SK-N-SH treated with all-trans-retinoic acid at 6 μM for 48 hours (cell line): ENCODE results near the gene DBF4B.

Experiments used
- ATAC-seq: fragments of 200-7000 bp; cut with Tn5 transposase; 3 replicates; pipeline ENCODE4 v1.9.1; 2020; ENCODE audit warnings: mild to moderate bottlenecking, moderate library complexity
- ARNTL ChIP-seq: fragments of 450-650 bp; formaldehyde crosslinking; IDR thresholded peaks from 2 replicates; pipeline ENCODE4 v1.5.0; 2020; ENCODE audit warnings: low read depth, mild to moderate bottlenecking, moderate library complexity, borderline replicate concordance
- BACH2 ChIP-seq: fragments of 250-450 bp; sonication (Bioruptor Pico); IDR thresholded peaks from 2 replicates; pipeline ENCODE4 v1.9.0; 2021; ENCODE audit warnings: mild to moderate bottlenecking, borderline replicate concordance
- CSDC2 ChIP-seq: fragments of 250-450 bp; sonication (Bioruptor Pico); IDR thresholded peaks from 2 replicates; pipeline ENCODE4 v1.5.0; 2020; ENCODE audit warnings: mild to moderate bottlenecking, moderate library complexity
- ESRRG ChIP-seq: fragments of 250-450 bp; sonication (Bioruptor Pico); IDR thresholded peaks from 2 replicates; pipeline ENCODE4 v1.6.1; 2021; ENCODE audit warnings: mild to moderate bottlenecking
- GLIS3 ChIP-seq: fragments of 250-450 bp; sonication (Bioruptor Pico); IDR thresholded peaks from 2 replicates; pipeline ENCODE4 v1.5.0; 2020; ENCODE audit warnings: mild to moderate bottlenecking, moderate library complexity
- ISL1 ChIP-seq: fragments of 250-450 bp; sonication (Bioruptor Pico); IDR thresholded peaks from 2 replicates; pipeline ENCODE4 v2.1.2; 2022; ENCODE audit warnings: mild to moderate bottlenecking, moderate library complexity
- OSR1 ChIP-seq: fragments of 250-450 bp; sonication (Bioruptor Pico); IDR thresholded peaks from 2 replicates; pipeline ENCODE4 v1.8.0; 2022; ENCODE audit warnings: moderate library complexity, mild to moderate bottlenecking, inconsistent platforms
- PPARA ChIP-seq: fragments of 250-450 bp; sonication (Bioruptor Pico); IDR thresholded peaks from 2 replicates; pipeline ENCODE4 v1.5.0; 2020; ENCODE audit warnings: mild to moderate bottlenecking, borderline replicate concordance
- RARB ChIP-seq: fragments of 250-450 bp; sonication (Bioruptor Pico); IDR thresholded peaks from 2 replicates; pipeline ENCODE4 v1.8.0; 2021; ENCODE audit warnings: mild to moderate bottlenecking, moderate library complexity
- SNAI2 ChIP-seq: fragments of 250-450 bp; sonication (Bioruptor Pico); IDR thresholded peaks from 2 replicates; pipeline ENCODE4 v1.5.0; 2020; ENCODE audit warnings: mild to moderate bottlenecking, moderate library complexity
- ZFP3 ChIP-seq: fragments of 250-450 bp; sonication (Bioruptor Pico); IDR thresholded peaks from 2 replicates; pipeline ENCODE4 v1.5.0; 2020; ENCODE audit warnings: mild to moderate bottlenecking, moderate library complexity
- ZFP30 ChIP-seq: fragments of 450-650 bp; formaldehyde crosslinking; IDR thresholded peaks from 2 replicates; pipeline ENCODE4 v1.5.0; 2022; ENCODE audit warnings: mild to moderate bottlenecking, moderate library complexity
- ZNF565 ChIP-seq: fragments of 450-650 bp; formaldehyde crosslinking; conservative IDR thresholded peaks from 2 replicates; pipeline ENCODE4 v1.5.0; 2020; ENCODE audit warnings: low read depth, mild to moderate bottlenecking, moderate library complexity
- ZNF70 ChIP-seq: fragments of 450-650 bp; formaldehyde crosslinking; IDR thresholded peaks from 2 replicates; pipeline ENCODE4 v1.5.0; 2020; ENCODE audit warnings: mild to moderate bottlenecking, moderate library complexity
- TF ChIP-seq, protein P1 (sequence below): fragments of 250-450 bp; sonication (Bioruptor Pico); IDR thresholded peaks from 2 replicates; pipeline ENCODE4 v1.8.0; 2021; ENCODE audit warnings: low read depth, mild to moderate bottlenecking, moderate library complexity, borderline replicate concordance
- TF ChIP-seq, protein P2 (sequence below): fragments of 250-450 bp; sonication (Bioruptor Pico); IDR thresholded peaks from 2 replicates; pipeline ENCODE4 v1.5.1; 2021; ENCODE audit warnings: mild to moderate bottlenecking, moderate library complexity
- TF ChIP-seq, protein P3 (sequence below): fragments of 250-450 bp; sonication (Bioruptor Pico); IDR thresholded peaks from 2 replicates; pipeline ENCODE4 v1.5.1; 2020; ENCODE audit warnings: low read depth, mild to moderate bottlenecking, moderate library complexity
- TF ChIP-seq, protein P4 (sequence below): fragments of 250-450 bp; sonication (Bioruptor Pico); IDR thresholded peaks from 2 replicates; pipeline ENCODE4 v1.8.0; 2020; ENCODE audit warnings: mild to moderate bottlenecking, moderate library complexity, borderline replicate concordance
- TF ChIP-seq, protein P5 (sequence below): fragments of 250-450 bp; sonication (Bioruptor Pico); IDR thresholded peaks from 2 replicates; pipeline ENCODE4 v1.5.0; 2020; ENCODE audit warnings: mild to moderate bottlenecking, moderate library complexity

Gene DBF4B

DNA sequence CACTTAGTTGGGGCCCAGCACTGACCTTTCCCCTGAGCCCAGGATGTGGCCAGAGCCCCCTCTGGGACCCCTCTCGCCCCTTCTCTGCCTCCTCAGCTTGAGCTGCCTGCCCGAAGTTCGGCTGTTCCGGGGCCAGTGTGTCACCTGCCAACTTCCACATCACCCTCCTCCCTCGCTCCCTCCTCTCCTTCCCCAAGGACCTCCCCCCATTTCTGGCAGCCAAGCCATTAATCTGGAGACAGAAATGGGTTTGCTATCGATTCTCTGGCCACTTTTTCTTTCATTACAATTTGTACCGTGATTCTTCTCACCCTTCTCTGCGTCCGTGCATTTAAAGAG, 41.5 kb downstream of the DBF4B start:
- no peak for ATAC-seq
- TF ChIP-seq, protein P1, sequence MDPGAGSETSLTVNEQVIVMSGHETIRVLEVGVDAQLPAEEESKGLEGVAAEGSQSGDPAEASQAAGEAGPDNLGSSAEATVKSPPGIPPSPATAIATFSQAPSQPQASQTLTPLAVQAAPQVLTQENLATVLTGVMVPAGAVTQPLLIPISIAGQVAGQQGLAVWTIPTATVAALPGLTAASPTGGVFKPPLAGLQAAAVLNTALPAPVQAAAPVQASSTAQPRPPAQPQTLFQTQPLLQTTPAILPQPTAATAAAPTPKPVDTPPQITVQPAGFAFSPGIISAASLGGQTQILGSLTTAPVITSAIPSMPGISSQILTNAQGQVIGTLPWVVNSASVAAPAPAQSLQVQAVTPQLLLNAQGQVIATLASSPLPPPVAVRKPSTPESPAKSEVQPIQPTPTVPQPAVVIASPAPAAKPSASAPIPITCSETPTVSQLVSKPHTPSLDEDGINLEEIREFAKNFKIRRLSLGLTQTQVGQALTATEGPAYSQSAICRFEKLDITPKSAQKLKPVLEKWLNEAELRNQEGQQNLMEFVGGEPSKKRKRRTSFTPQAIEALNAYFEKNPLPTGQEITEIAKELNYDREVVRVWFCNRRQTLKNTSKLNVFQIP (CRISPR knock-in tag): no peak
- TF ChIP-seq OSR1 (CRISPR knock-in tag) (no peak), BACH2 (CRISPR knock-in tag) (no peak), SNAI2 (CRISPR knock-in tag) (no peak), ZFP30 (CRISPR knock-in tag) (no peak), GLIS3 (CRISPR knock-in tag) (no peak), PPARA (CRISPR knock-in tag) (no peak), ZNF70 (CRISPR knock-in tag) (no peak), ISL1 (CRISPR knock-in tag) (no peak), ARNTL (CRISPR knock-in tag) (no peak), ESRRG (CRISPR knock-in tag) (no peak), ZNF565 (no peak), RARB (CRISPR knock-in tag) (no peak), CSDC2 (CRISPR knock-in tag) (no peak)
- TF ChIP-seq, protein P2, sequence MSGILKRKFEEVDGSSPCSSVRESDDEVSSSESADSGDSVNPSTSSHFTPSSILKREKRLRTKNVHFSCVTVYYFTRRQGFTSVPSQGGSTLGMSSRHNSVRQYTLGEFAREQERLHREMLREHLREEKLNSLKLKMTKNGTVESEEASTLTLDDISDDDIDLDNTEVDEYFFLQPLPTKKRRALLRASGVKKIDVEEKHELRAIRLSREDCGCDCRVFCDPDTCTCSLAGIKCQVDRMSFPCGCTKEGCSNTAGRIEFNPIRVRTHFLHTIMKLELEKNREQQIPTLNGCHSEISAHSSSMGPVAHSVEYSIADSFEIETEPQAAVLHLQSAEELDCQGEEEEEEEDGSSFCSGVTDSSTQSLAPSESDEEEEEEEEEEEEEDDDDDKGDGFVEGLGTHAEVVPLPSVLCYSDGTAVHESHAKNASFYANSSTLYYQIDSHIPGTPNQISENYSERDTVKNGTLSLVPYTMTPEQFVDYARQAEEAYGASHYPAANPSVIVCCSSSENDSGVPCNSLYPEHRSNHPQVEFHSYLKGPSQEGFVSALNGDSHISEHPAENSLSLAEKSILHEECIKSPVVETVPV (CRISPR knock-in tag): no peak
- TF ChIP-seq, protein P3, sequence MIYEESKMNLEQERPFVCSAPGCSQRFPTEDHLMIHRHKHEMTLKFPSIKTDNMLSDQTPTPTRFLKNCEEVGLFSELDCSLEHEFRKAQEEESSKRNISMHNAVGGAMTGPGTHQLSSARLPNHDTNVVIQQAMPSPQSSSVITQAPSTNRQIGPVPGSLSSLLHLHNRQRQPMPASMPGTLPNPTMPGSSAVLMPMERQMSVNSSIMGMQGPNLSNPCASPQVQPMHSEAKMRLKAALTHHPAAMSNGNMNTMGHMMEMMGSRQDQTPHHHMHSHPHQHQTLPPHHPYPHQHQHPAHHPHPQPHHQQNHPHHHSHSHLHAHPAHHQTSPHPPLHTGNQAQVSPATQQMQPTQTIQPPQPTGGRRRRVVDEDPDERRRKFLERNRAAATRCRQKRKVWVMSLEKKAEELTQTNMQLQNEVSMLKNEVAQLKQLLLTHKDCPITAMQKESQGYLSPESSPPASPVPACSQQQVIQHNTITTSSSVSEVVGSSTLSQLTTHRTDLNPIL (CRISPR knock-in tag): no peak
- TF ChIP-seq, protein P4, sequence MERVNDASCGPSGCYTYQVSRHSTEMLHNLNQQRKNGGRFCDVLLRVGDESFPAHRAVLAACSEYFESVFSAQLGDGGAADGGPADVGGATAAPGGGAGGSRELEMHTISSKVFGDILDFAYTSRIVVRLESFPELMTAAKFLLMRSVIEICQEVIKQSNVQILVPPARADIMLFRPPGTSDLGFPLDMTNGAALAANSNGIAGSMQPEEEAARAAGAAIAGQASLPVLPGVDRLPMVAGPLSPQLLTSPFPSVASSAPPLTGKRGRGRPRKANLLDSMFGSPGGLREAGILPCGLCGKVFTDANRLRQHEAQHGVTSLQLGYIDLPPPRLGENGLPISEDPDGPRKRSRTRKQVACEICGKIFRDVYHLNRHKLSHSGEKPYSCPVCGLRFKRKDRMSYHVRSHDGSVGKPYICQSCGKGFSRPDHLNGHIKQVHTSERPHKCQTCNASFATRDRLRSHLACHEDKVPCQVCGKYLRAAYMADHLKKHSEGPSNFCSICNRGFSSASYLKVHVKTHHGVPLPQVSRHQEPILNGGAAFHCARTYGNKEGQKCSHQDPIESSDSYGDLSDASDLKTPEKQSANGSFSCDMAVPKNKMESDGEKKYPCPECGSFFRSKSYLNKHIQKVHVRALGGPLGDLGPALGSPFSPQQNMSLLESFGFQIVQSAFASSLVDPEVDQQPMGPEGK (CRISPR knock-in tag): no peak
- TF ChIP-seq, protein P5, sequence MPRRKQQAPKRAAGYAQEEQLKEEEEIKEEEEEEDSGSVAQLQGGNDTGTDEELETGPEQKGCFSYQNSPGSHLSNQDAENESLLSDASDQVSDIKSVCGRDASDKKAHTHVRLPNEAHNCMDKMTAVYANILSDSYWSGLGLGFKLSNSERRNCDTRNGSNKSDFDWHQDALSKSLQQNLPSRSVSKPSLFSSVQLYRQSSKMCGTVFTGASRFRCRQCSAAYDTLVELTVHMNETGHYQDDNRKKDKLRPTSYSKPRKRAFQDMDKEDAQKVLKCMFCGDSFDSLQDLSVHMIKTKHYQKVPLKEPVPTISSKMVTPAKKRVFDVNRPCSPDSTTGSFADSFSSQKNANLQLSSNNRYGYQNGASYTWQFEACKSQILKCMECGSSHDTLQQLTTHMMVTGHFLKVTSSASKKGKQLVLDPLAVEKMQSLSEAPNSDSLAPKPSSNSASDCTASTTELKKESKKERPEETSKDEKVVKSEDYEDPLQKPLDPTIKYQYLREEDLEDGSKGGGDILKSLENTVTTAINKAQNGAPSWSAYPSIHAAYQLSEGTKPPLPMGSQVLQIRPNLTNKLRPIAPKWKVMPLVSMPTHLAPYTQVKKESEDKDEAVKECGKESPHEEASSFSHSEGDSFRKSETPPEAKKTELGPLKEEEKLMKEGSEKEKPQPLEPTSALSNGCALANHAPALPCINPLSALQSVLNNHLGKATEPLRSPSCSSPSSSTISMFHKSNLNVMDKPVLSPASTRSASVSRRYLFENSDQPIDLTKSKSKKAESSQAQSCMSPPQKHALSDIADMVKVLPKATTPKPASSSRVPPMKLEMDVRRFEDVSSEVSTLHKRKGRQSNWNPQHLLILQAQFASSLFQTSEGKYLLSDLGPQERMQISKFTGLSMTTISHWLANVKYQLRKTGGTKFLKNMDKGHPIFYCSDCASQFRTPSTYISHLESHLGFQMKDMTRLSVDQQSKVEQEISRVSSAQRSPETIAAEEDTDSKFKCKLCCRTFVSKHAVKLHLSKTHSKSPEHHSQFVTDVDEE (CRISPR knock-in tag): no peak
- TF ChIP-seq, all 23 proteins: peak for 0

DNA sequence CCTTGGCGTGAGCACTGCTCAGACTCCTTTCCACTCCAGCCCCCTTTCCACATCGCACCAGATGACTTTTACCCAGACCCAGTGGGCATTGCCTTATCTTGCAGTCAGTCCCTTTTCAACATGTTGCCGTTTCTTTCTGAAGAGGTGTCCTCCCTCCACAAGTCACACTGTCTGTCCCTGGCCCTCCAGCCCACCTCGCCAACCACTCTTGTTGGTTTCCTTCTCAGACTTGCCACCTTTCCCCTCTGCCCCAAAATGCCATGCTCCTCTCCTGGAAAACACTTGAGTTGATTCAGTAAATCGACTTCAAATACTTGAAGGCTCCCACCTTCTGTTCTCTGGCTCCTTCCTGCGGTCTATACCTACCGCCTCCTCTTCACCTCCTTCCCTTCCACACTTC, 42.9 kb downstream of the DBF4B start:
- no peak for ATAC-seq
- TF ChIP-seq, protein P1 (CRISPR knock-in tag): no peak
- TF ChIP-seq ZNF565 (no peak), GLIS3 (CRISPR knock-in tag) (no peak), ZFP30 (CRISPR knock-in tag) (no peak), ZFP3 (no peak), ZNF70 (CRISPR knock-in tag) (no peak), RARB (CRISPR knock-in tag) (no peak)
- TF ChIP-seq, protein P4 (CRISPR knock-in tag): no peak
- TF ChIP-seq, protein P5 (CRISPR knock-in tag): no peak
